GM18867 (cell line): ENCODE data around the gene GRAMD1B.

ENCODE experiments used
- ATAC-seq: cut with Tn5 transposase; IDR thresholded peaks from one replicate; pipeline ENCODE4 v1.9.1; 2021; ENCODE audit warnings: mild to moderate bottlenecking, moderate library complexity; ENCODE audit not compliant: unreplicated experiment

The GRAMD1B gene

DNA sequence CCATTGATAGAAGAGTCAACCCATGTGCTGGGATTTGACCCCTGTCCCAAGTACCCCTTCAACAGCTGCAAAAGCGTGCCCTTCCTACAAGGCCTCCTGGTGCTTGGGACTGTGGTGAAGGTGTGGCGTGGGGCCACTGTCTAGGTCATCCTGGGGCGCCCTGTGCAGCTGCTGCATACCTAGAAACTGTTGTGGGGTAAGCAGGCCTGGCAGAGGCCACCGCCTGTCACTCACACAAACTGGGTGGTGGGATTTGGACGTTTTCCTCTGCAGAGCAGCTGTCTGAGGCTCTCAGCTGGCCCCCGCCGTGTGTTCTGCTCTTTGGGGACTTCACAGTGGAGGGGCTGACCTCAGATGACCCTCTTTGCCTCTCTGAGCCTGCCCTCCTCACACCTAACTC lies 154.7 kb downstream of the GRAMD1B start:
- no peak for ATAC-seq

- no peak for ATAC-seq
Observed at GRCh38 chr11:123585206-123585605, 155.1 kb downstream of the GRAMD1B start.

DNA sequence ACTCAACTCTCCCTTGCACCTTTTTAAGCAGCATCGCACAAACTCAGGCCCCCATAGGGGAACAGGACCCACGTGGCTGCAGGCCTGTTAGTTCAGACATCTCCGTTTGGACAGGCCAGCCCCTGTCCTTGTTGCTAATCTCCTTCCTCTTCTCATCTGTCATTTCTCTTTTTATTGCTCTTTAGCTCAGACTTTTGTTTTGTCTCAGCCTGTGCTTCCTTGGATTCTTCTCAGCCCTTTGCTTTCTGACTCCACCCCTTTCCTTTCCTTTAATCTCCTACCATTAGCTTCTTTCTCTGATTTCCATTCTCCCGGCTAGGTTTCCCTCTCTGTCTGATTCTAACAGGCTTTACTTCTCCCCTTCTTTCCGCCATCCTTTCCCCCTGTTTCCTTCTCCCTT lies 155.6 kb downstream of the GRAMD1B start:
- no peak for ATAC-seq

- no peak for ATAC-seq
Observed at GRCh38 chr11:123586568-123586967, 156.5 kb downstream of the GRAMD1B start.

GRCh38 chr11:123587044-123587443 lies 157.0 kb downstream of the GRAMD1B start:
- no peak for ATAC-seq

DNA sequence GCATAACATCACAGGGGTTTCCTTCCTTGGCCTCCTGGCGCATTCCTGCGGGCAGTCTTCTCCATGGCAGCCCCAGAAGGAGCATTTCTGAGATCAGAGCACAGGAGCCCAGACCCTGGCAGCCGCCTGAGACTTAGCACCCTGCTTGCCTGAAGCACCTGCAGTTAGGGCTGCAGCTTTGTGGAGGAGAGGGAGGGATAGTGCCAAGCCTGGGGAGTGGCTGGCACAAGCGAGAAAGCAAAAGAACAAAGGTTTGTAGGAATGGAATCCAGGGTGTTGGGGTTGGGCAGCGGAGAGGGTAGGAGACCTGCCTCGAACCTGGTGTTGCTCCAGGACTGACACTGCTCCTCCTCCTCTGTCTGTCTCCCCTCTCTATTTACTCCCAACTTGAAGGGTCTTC lies 157.5 kb downstream of the GRAMD1B start:
- no peak for ATAC-seq

GRCh38 chr11:123588117-123588863 lies 158.2 kb downstream of the GRAMD1B start:
- ATAC-seq, result no peak

- no peak for ATAC-seq
Observed at GRCh38 chr11:123588864-123589262, 158.8 kb downstream of the GRAMD1B start.

DNA sequence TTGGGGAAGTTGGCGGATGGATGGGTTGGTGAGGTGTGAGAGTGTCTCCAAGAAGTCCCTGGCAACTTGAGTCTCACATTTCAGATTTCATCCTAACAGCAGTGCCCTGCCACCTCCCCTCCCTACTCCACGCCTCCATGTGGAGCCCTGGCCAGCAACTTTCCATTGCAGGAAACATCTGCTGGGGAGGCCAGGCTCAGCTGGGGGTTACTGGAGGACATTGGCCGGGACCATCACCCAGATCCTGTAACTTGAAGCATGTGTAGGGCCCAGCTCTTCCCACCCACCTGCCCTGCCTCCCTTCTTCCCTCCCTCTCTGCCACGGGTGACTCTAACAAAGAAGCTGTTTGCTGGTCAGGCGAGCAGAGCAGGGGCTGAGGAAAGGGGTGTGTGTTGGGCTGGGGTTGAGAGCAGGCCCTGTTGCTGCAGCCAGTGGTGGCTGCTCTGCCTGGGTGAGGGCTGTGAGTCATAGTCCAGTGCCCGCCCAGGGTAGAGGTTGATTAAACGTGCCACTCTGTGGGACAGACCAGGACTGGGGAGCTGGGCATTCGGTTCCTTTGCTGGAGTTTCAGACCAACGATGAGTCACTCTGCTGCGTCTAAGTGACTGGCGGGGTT lies 160.3 kb downstream of the GRAMD1B start:
- ATAC-seq, result no peak

- no peak for ATAC-seq
Observed at GRCh38 chr11:123593570-123593969, 163.5 kb downstream of the GRAMD1B start.

GRCh38 chr11:123594188-123594901 lies 164.3 kb downstream of the GRAMD1B start:
- no peak for ATAC-seq

GRCh38 chr11:123594921-123595320 lies 164.9 kb downstream of the GRAMD1B start:
- no peak for ATAC-seq

GRCh38 chr11:123597859-123598258 lies 167.8 kb downstream of the GRAMD1B start:
- no peak for ATAC-seq

GRCh38 chr11:123601136-123601535 lies 171.1 kb downstream of the GRAMD1B start:
- ATAC-seq, result no peak

DNA sequence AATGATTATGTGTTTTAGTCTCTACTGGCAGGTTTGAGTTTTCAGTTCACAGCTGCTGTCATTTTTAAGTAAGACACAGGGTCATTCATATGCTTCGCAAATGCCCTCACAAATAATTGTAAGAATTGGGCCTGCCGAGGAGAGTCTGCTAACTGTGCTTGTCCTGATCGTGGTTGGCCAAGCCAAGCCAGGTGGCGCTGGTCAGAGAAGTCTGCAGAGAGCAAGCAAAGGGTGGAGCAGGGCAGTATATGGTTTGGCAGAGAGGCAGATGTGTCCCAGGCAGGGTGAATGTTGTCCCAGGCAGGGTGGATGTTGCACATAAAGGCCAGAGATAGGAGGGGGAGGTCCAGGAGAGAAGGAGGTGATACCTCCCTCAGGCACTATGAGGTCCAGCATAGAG lies 171.7 kb downstream of the GRAMD1B start:
- ATAC-seq, result no peak

GRCh38 chr11:123603666-123604065 lies 173.6 kb downstream of the GRAMD1B start:
- no peak for ATAC-seq

DNA sequence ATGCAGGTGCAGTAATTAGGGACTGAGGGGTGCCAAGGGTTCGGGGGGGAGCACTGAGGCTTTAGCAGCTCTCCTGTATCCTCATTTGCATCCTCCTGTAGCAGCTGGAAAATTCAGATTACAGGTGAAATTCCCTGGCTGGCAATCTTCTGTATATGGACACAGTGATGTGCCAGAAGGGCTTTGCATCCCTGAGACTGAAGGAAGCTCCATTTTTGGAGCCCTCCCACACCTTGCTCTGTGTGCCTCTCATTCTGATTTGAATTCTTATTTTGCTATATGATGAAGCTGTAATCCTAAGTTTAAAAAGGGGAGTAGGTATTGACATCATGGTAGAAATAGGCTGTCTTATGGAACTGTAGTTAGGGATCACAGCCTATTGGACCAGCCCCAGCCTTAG lies 177.7 kb downstream of the GRAMD1B start:
- ATAC-seq, result no peak

GRCh38 chr11:123608371-123608770 lies 178.3 kb downstream of the GRAMD1B start:
- no peak for ATAC-seq

DNA sequence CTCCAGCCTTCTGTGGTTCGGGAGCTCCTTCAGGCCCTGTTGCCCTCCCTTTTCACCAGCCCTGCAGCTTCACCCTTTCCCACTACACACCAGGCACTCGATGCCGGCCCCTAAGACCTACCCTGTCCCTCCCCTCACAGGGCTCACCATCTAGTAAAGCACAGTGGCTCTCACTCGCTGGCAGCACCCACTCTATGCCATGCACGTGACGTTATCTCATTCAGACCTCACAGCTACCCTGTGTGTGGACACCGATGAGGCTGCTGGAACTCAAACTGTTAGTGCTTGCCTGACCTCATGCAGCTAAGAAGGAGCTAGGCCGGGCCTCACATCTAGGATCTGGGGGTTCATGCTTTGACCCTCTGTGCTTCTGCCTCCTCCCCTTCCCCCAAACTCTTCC lies 178.9 kb downstream of the GRAMD1B start:
- ATAC-seq, result no peak

GRCh38 chr11:123611698-123612097 lies 181.6 kb downstream of the GRAMD1B start:
- ATAC-seq, result no peak

GRCh38 chr11:123616505-123617198 lies 186.6 kb downstream of the GRAMD1B start:
- ATAC-seq, result no peak
